NCI-H526 treated with DMSO at 0.1 percent for 48 hours (cell line): ENCODE results near the gene GSTO1.
A peak's percentile ranks its signal among the peaks of the same experiment; 100 is the strongest.

ENCODE experiments used
- DNase-seq: peaks from one replicate; lab custom pipeline; 2025; lab: John Stamatoyannopoulos, UW

GSTO1 gene

DNA sequence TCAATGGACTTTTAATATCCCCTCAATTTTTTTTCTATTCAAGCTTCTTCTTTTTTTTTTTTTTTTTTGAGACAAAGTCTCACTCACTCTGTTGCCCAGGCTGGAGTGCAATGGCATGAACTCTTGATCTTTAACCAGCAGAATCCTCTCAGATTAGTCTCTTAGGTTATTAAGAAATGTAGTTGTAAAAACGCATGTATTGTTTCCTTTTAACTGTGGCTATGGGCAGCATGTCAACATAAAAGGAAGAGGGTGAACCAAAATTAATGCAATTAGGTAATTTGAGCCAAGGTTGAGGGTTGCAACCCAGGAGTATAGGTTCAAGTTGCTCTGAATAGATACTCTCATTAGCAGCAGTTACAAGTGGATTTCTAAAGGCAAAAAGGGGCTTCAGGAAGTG, 4.3 kb upstream of the GSTO1 start:
- no peak for DNase-seq

- no peak for DNase-seq
Observed at GRCh38 chr10:104251443-104251842, 3.2 kb upstream of the GSTO1 start.

DNA sequence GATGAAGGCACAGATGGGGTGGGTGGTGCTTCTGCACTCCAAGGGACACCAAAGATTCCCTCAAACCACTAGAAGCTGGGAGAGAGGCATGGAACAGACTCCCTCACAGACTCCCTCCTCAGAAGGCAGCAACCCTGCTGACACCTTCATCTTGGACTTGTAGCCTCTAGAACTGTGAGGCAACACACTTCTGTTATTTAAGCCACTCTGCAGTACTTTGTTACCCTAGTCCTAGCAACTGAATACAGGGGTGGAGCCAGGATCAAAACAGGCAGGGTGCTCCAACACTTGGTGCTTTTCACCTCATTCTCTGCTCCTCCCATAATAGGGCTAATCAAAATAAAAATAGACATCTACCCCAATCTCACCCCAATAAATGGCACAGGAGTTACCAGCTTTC, 2.3 kb upstream of the GSTO1 start:
- no peak for DNase-seq

GRCh38 chr10:104253106-104253505, 1.6 kb upstream of the GSTO1 start:
- DNase-seq, result no peak

- no peak for DNase-seq
Observed at GRCh38 chr10:104253606-104254410, 884 bp upstream of the GSTO1 start.

GRCh38 chr10:104255311-104255981, 754 bp downstream of the GSTO1 start:
- no peak for DNase-seq

- DNase-seq, result no peak
Observed at GRCh38 chr10:104256335-104256961, 1.8 kb downstream of the GSTO1 start.

DNA sequence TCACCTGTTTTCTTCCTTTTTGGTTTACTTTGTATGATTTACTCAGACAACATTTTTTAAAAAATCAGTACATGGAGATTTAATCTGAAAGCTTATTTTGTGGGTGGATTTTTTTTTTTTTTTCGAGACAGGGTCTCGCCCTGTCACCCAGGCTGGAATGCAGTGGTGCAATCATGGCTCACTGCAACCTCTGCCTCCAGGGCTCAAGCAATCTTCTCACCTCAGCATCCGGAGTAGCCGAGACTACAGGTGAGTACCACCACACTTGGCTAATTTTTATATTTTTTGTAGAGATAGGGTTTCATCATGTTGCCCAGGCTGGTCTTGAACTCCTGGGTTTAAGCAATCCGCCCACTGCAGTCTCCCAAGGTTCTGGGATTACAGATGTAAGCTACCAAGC, 2.5 kb downstream of the GSTO1 start:
- DNase-seq, result no peak

DNA sequence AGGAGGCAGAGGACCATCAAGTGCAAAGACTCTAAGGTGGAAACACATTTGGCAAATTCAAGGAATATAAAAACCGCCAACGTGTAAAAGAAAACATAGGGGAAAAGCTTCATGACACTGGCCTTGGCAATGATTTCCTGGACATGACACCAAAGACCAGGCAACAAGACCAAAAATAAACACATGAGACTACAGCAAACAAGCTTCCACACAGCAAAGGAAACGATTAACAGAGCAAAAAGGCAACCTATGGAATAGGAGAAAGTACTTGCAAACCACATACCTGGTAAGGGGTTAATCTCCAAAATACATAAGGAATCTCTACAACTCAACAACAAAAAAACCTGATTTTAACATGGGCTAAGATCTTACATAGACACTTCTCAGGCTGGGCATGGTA, 3.5 kb downstream of the GSTO1 start:
- no peak for DNase-seq

- no peak for DNase-seq
Observed at GRCh38 chr10:104259456-104259855, 4.8 kb downstream of the GSTO1 start.

- DNase-seq, result no peak
Observed at GRCh38 chr10:104259999-104260774, 5.5 kb downstream of the GSTO1 start.

DNA sequence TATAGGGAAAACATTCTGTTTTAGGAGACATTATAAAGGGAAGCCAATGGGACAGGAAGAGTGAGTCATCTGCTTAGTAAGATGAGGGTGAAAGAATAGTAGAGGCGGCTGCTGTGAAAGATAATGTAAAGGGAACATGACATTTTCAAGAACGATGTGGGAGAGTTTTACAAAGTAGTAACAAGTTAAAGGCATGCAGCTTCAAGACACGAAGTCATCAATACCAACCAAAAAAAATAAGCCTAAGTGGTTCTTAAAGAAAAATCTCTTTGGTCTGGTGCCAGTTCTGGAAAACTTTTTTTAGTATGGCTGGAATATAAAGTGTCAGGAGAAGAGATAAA, 6.1 kb downstream of the GSTO1 start:
- no peak for DNase-seq

- no peak for DNase-seq
Observed at GRCh38 chr10:104262055-104262454, 7.4 kb downstream of the GSTO1 start.

- no peak for DNase-seq
Observed at GRCh38 chr10:104264783-104265182, 10.1 kb downstream of the GSTO1 start.

GRCh38 chr10:104267721-104268404, 13.2 kb downstream of the GSTO1 start:
- no peak for DNase-seq

DNA sequence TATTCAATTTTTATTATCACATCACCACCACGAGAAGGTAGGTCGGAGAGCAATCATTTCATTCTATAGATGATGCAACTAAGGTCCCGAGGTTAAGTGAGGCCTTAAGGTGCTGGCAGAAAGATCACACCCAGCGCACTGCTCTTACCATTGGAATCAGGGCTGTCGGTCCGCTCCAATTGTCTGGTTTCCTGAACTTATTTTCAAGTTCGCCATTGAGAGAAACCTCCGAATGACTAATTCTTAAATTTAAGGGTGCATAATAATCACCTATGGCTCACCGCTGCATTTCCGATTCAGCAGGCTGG, 13.7 kb downstream of the GSTO1 start:
- no peak for DNase-seq

- DNase-seq, result peak; percentile 91
Observed at GRCh38 chr10:104268713-104269645, 14.3 kb downstream of the GSTO1 start, which contains the start of gene GSTO2. TSS of gene GSTO2 (plus strand) at chr10:104269184. CDS start at chr10:104274916, 5,732 bp downstream.

- no peak for DNase-seq
Observed at GRCh38 chr10:104273286-104273685, 18.6 kb downstream of the GSTO1 start.

DNA sequence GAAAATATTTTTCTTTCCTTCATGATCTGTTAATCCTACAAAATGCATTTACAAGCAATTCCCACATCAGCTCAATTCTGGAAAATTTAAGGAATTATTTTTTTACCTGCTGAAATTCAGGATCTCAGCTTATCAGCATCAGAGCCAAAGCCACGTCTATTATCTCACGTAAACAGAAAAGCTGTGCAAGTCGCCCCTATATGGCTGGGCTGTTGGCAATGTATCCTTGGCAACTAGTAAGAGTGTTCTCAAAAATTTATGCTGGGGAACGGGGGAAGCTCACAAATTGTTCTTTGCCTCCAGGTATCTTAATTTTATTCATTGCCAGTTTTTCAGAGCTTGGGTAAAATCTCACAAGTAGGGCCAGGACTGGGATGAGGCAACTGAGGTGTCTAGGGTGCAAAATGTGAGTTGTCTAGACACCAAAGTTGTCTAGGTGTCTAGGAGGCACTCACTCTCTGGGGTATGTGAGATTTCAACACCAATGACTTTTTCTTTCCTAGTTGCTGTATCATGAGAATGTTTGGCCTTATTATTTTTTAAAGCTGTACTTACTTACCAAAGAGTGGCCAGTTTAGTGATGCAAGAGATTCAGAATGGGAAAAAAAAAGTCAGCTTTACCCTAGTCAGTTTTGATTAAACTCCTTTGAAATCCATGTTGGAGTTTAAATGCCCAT, 19.3 kb downstream of the GSTO1 start:
- no peak for DNase-seq
